Measurements from ENCODE around the gene PRKACB.

DNA sequence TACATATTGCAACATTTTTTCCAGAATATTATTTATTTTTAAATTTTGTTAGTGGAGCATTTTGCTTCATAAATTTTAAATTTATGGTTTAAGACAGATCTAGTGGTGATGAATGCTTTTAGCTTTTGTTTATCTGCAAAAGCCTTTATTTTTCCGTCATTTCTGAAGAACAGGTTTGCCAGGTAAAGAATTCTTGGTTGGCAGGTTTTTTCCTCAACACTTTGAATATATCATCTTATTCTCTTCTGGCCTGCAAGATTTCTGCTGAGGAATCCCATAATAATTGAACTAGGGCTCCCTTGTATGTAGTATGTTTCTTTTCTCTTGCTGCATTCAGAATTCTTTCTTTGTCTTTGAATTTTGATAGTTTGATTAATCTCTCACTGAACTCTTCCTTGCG is 106.6 kb downstream of the PRKACB start:
- TF ChIP-seq CTCF (conservative IDR thresholded peaks at IDR 0.05; ENCODE audit: low read length) (no peak), EZH2phosphoT487 (IDR thresholded peaks at IDR 0.05; ENCODE audit: borderline replicate concordance, low read depth, low read length) (no peak)
